ENCODE results near the gene TCF4.

TCF4 gene

GRCh38 chr18:55243255-55243654 lies 344.7 kb downstream of the TCF4 start:
- no peak for DNase-seq (ENCODE audit: low read depth in 2 of 3, low spot score in 1 of 3)

- no peak for DNase-seq (ENCODE audit: low read depth in 2 of 3, low spot score in 1 of 3)
Measured at GRCh38 chr18:55240978-55241377, 347.0 kb downstream of the TCF4 start.

GRCh38 chr18:55239740-55240139 lies 348.3 kb downstream of the TCF4 start:
- no peak for DNase-seq (ENCODE audit: low read depth in 2 of 3, low spot score in 1 of 3)

GRCh38 chr18:55237660-55238059 lies 350.3 kb downstream of the TCF4 start:
- no peak for DNase-seq (ENCODE audit: low read depth in 2 of 3, low spot score in 1 of 3)

- no peak for DNase-seq (ENCODE audit: low read depth in 2 of 3, low spot score in 1 of 3)
Measured at GRCh38 chr18:55236150-55236931, 351.7 kb downstream of the TCF4 start.

- no peak for DNase-seq (ENCODE audit: low read depth in 2 of 3, low spot score in 1 of 3)
Measured at GRCh38 chr18:55235094-55235461, 352.9 kb downstream of the TCF4 start.

- DNase-seq (ENCODE audit: low read depth in 2 of 3, low spot score in 1 of 3), result peak; percentile 16 to 60 (median 33)
Measured at GRCh38 chr18:55234366-55235093, 353.5 kb downstream of the TCF4 start.

- DNase-seq (ENCODE audit: low read depth in 2 of 3, low spot score in 1 of 3), result no peak
Measured at GRCh38 chr18:55233857-55234256, 354.1 kb downstream of the TCF4 start.

- DNase-seq (ENCODE audit: low read depth in 2 of 3, low spot score in 1 of 3), result no peak
Measured at GRCh38 chr18:55232506-55232905, 355.5 kb downstream of the TCF4 start.

GRCh38 chr18:55229682-55230081 lies 358.3 kb downstream of the TCF4 start:
- DNase-seq (ENCODE audit: low read depth in 2 of 3, low spot score in 1 of 3), result no peak

- DNase-seq (ENCODE audit: low read depth in 2 of 3, low spot score in 1 of 3), result no peak
Measured at GRCh38 chr18:55228707-55229106, 359.3 kb downstream of the TCF4 start.

- no peak for DNase-seq (ENCODE audit: low read depth in 2 of 3, low spot score in 1 of 3)
Measured at GRCh38 chr18:55228191-55228590, 359.8 kb downstream of the TCF4 start.

GRCh38 chr18:55227771-55228170 lies 360.2 kb downstream of the TCF4 start:
- DNase-seq (ENCODE audit: low read depth in 2 of 3, low spot score in 1 of 3), result no peak

- DNase-seq (ENCODE audit: low read depth in 2 of 3, low spot score in 1 of 3), result no peak
Measured at GRCh38 chr18:55226044-55226443, 361.9 kb downstream of the TCF4 start.

- DNase-seq (ENCODE audit: low read depth in 2 of 3, low spot score in 1 of 3), result no peak
Measured at GRCh38 chr18:55224086-55224625, 363.8 kb downstream of the TCF4 start.

GRCh38 chr18:55221622-55222021 lies 366.4 kb downstream of the TCF4 start:
- no peak for DNase-seq (ENCODE audit: low read depth in 2 of 3, low spot score in 1 of 3)

GRCh38 chr18:55220523-55220922 lies 367.5 kb downstream of the TCF4 start:
- DNase-seq (ENCODE audit: low read depth in 2 of 3, low spot score in 1 of 3), result no peak

GRCh38 chr18:55219823-55220222 lies 368.2 kb downstream of the TCF4 start:
- DNase-seq (ENCODE audit: low read depth in 2 of 3, low spot score in 1 of 3), result no peak

GRCh38 chr18:55219059-55219458 lies 368.9 kb downstream of the TCF4 start:
- DNase-seq (ENCODE audit: low read depth in 2 of 3, low spot score in 1 of 3), result no peak

GRCh38 chr18:55214969-55215368 lies 373.0 kb downstream of the TCF4 start:
- DNase-seq (ENCODE audit: low read depth in 2 of 3, low spot score in 1 of 3), result no peak

- DNase-seq (ENCODE audit: low read depth in 2 of 3, low spot score in 1 of 3), result no peak
Measured at GRCh38 chr18:55214534-55214933, 373.5 kb downstream of the TCF4 start.

GRCh38 chr18:55213586-55213985 lies 374.4 kb downstream of the TCF4 start:
- no peak for DNase-seq (ENCODE audit: low read depth in 2 of 3, low spot score in 1 of 3)

Data from stimulated activated CD4-positive, alpha-beta T cell treated with anti-CD3 and anti-CD28 coated beads, Interleukin-12 subunit alpha, Interleukin-12 subunit beta, amount 100 ng/mL, for 48 hours (primary cell).